ENCODE measurements around the gene DNAAF2.

Gene DNAAF2

GRCh38 chr14:49584058-49584457 lies 51.0 kb downstream of the DNAAF2 start:
- H3K36me3 ChIP-seq (ENCODE audit: insufficient read depth, low read length), result peaks cover 54% of the 10 kb centered on the region
- TF ChIP-seq FOXP2 (optimal IDR thresholded peaks at IDR 0.05; ENCODE audit: control extremely low read depth, extremely low read length, insufficient read depth) (no peak), EZH2 (IDR thresholded peaks at IDR 0.05) (no peak), POLR2AphosphoS5 (IDR thresholded peaks at IDR 0.05; ENCODE audit: borderline replicate concordance, low read depth, low read length) (no peak)
- peak overlapping the region; percentile 73 for H3K27ac ChIP-seq
- no peak for DNase-seq (ENCODE audit: low read depth, low spot score)
- H3K4me3 ChIP-seq, result peak overlapping the region; percentile 98
- H3K9ac ChIP-seq (ENCODE audit: insufficient read length), result peak overlapping the region; percentile 99
- no peaks in the 10 kb centered on the region for H3K9me3 ChIP-seq (ENCODE audit: low read depth, low read length)

GRCh38 chr14:49583629-49584028 lies 51.4 kb downstream of the DNAAF2 start:
- peaks cover 58% of the 10 kb centered on the region for H3K36me3 ChIP-seq (ENCODE audit: insufficient read depth, low read length)
- peak overlapping the region; percentile 73 for H3K27ac ChIP-seq
- H3K9me3 ChIP-seq (ENCODE audit: low read depth, low read length), result no peaks in the 10 kb centered on the region
- peak overlapping the region; percentile 99 for H3K9ac ChIP-seq (ENCODE audit: insufficient read length)
- peak overlapping the region; percentile 98 for H3K4me3 ChIP-seq
- DNase-seq (ENCODE audit: low read depth, low spot score), result no peak
- TF ChIP-seq FOXP2 (optimal IDR thresholded peaks at IDR 0.05; ENCODE audit: control extremely low read depth, extremely low read length, insufficient read depth) (no peak), POLR2AphosphoS5 (IDR thresholded peaks at IDR 0.05; ENCODE audit: borderline replicate concordance, low read depth, low read length) (no peak), EZH2 (IDR thresholded peaks at IDR 0.05) (no peak)

GRCh38 chr14:49582113-49582977 lies 52.7 kb downstream of the DNAAF2 start:
- Histone ChIP-seq H3K4me3 (no peak overlapping the region), H3K36me3 (ENCODE audit: insufficient read depth, low read length) (peaks cover 69% of the 10 kb centered on the region), H3K9ac (ENCODE audit: insufficient read length) (peak overlapping the region; percentile 12), H3K9me3 (ENCODE audit: low read depth, low read length) (no peaks in the 10 kb centered on the region), H3K27ac (peak overlapping the region; percentile 12; the same call in 1 of the 2 replicates)
- TF ChIP-seq POLR2AphosphoS5 (IDR thresholded peaks at IDR 0.05; ENCODE audit: borderline replicate concordance, low read depth, low read length), result peak; percentile 44; the same call in 1 of the 2 replicates
- TF ChIP-seq EZH2 (IDR thresholded peaks at IDR 0.05), result no peak
- TF ChIP-seq FOXP2 (optimal IDR thresholded peaks at IDR 0.05; ENCODE audit: control extremely low read depth, extremely low read length, insufficient read depth), result no peak
- DNase-seq (ENCODE audit: low read depth, low spot score), result no peak

- H3K36me3 ChIP-seq (ENCODE audit: insufficient read depth, low read length), result peaks cover 78% of the 10 kb centered on the region
- no peak overlapping the region for H3K4me3 ChIP-seq
- TF ChIP-seq FOXP2 (optimal IDR thresholded peaks at IDR 0.05; ENCODE audit: control extremely low read depth, extremely low read length, insufficient read depth) (no peak), POLR2AphosphoS5 (IDR thresholded peaks at IDR 0.05; ENCODE audit: borderline replicate concordance, low read depth, low read length) (peak; percentile 49; the same call in 1 of the 2 replicates)
- H3K27ac ChIP-seq, result peak overlapping the region; percentile 12; the same call in 1 of the 2 replicates
- no peaks in the 10 kb centered on the region for H3K9me3 ChIP-seq (ENCODE audit: low read depth, low read length)
- H3K9ac ChIP-seq (ENCODE audit: insufficient read length), result no peak overlapping the region
- no peak for DNase-seq (ENCODE audit: low read depth, low spot score)
These were observed 53.6 kb downstream of the DNAAF2 start for GRCh38 chr14:49581209-49582112.

- TF ChIP-seq FOXP2 (optimal IDR thresholded peaks at IDR 0.05; ENCODE audit: control extremely low read depth, extremely low read length, insufficient read depth), result no peak
- no peak for TF ChIP-seq POLR2AphosphoS5 (IDR thresholded peaks at IDR 0.05; ENCODE audit: borderline replicate concordance, low read depth, low read length)
- TF ChIP-seq EZH2 (IDR thresholded peaks at IDR 0.05), result no peak
- DNase-seq (ENCODE audit: low read depth, low spot score), result no peak
- Histone ChIP-seq H3K36me3 (ENCODE audit: insufficient read depth, low read length) (peaks cover 82% of the 10 kb centered on the region), H3K27ac (peak overlapping the region; percentile 54), H3K4me3 (no peak overlapping the region), H3K9ac (ENCODE audit: insufficient read length) (no peak overlapping the region), H3K9me3 (ENCODE audit: low read depth, low read length) (no peaks in the 10 kb centered on the region)
These were observed 55.2 kb downstream of the DNAAF2 start for GRCh38 chr14:49579841-49580240.

- no peak for DNase-seq (ENCODE audit: low read depth, low spot score)
- Histone ChIP-seq H3K9me3 (ENCODE audit: low read depth, low read length) (no peaks in the 10 kb centered on the region), H3K9ac (ENCODE audit: insufficient read length) (no peak overlapping the region), H3K27ac (0 out of 2 replicates have a peak overlapping the region, but pooled peaks have one; percentile 5), H3K36me3 (ENCODE audit: insufficient read depth, low read length) (peaks cover 76% of the 10 kb centered on the region), H3K4me3 (no peak overlapping the region)
- TF ChIP-seq FOXP2 (optimal IDR thresholded peaks at IDR 0.05; ENCODE audit: control extremely low read depth, extremely low read length, insufficient read depth) (no peak), EZH2 (IDR thresholded peaks at IDR 0.05) (no peak), POLR2AphosphoS5 (IDR thresholded peaks at IDR 0.05; ENCODE audit: borderline replicate concordance, low read depth, low read length) (no peak)
These were observed 56.9 kb downstream of the DNAAF2 start for GRCh38 chr14:49578141-49578540.
